ENCODE results near the gene ODAD4. TPM values are rescaled to one million over a fixed set of nuclear protein-coding genes. Genes with fewer than 3 reads are reported as not detected.
A peak's percentile ranks its signal among the peaks of the same experiment; 100 is the strongest.

The ODAD4 gene
- under 1 TPM; 0.15 to 0.19 TPM for total RNA-seq

GRCh38 chr17:41930009-41930832, at the start of gene ODAD4:
ODAD4 (plus strand) TSS chr17:41930617; CDS start chr17:41930724, 107 bp downstream.
- Histone ChIP-seq H3K9me3 (no peaks in the 10 kb centered on the region), H3K9ac (ENCODE audit: low read depth in 2 of 2, low read length in 2 of 2) (peak within 1 kb of the TSS; percentile 68 to 92), H3K27me3 (no peaks in the 10 kb centered on the region), H3K27ac (peak within 1 kb of the TSS; percentile 91), H3K36me3 (no peaks in the 10 kb centered on the region), H3K4me3 (peak within 1 kb of the TSS; percentile 37), H3K4me1 (peaks cover 5% of the 10 kb centered on the region)
- DNase-seq, result peak; percentile 97
- TF ChIP-seq, protein P1, sequence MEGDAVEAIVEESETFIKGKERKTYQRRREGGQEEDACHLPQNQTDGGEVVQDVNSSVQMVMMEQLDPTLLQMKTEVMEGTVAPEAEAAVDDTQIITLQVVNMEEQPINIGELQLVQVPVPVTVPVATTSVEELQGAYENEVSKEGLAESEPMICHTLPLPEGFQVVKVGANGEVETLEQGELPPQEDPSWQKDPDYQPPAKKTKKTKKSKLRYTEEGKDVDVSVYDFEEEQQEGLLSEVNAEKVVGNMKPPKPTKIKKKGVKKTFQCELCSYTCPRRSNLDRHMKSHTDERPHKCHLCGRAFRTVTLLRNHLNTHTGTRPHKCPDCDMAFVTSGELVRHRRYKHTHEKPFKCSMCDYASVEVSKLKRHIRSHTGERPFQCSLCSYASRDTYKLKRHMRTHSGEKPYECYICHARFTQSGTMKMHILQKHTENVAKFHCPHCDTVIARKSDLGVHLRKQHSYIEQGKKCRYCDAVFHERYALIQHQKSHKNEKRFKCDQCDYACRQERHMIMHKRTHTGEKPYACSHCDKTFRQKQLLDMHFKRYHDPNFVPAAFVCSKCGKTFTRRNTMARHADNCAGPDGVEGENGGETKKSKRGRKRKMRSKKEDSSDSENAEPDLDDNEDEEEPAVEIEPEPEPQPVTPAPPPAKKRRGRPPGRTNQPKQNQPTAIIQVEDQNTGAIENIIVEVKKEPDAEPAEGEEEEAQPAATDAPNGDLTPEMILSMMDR (IDR thresholded peaks at IDR 0.05), result no peak
- intact Hi-C loops (cut with DNase I), result no loop called here

DNA sequence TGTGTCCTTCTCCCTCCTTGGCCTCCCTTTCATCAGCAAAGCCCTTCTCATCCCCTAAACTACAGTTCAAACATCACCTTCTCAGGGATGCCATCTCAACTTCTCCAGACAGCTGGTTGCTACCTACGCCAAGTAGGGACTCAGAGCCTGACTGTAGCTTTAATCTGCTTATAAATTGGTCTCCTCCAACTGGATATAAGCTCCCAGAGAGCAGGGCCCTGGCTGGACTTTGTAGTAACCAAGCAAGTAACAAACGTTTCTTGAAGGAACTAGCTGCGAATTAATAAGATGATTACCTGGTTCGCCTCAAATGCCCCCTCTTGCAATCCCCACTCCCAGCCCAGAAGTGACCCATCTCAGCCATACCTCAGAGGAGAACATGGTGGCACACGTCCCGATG, 47.7 kb upstream of the ODAD4 start:
- no peak overlapping the region for H3K9ac ChIP-seq (ENCODE audit: low read depth in 2 of 2, low read length in 2 of 2)
- DNase-seq, result no peak
- H3K27ac ChIP-seq, result no peak overlapping the region
- intact Hi-C loops (cut with DNase I), result loop anchor here (10.0 kb wide), 1 partner anchor 138 kb away; no protein-coding TSS in a partner anchor
- no peak overlapping the region for H3K4me3 ChIP-seq
- TF ChIP-seq, protein P1 (IDR thresholded peaks at IDR 0.05), result no peak
- no peaks in the 10 kb centered on the region for H3K4me1 ChIP-seq
- peaks cover 36% of the 10 kb centered on the region for H3K36me3 ChIP-seq
- no peaks in the 10 kb centered on the region for H3K9me3 ChIP-seq
- no peaks in the 10 kb centered on the region for H3K27me3 ChIP-seq

DNA sequence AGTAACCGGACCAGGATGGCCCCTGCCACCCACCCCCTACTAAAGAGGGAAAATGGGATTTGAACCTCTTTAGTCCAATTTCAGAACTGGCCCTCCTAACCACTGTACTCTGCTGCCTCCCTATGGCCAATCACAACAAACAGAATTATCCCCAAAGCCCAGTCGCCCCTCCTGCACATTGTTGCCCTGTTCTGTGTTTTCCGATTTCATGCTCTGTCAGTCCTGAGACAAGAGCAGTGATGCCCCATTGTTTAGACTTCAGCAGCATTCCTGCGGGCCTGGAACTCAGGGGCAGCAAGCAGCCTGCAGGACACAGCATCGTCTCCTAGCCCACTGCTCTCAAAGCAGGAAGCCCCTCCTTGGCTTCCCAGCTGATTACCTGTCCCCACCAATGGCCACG, 44.7 kb upstream of the ODAD4 start:
- Histone ChIP-seq H3K9ac (ENCODE audit: low read depth in 2 of 2, low read length in 2 of 2) (no peak overlapping the region), H3K27ac (no peak overlapping the region), H3K36me3 (peaks cover 25% of the 10 kb centered on the region), H3K4me3 (no peak overlapping the region), H3K4me1 (no peaks in the 10 kb centered on the region), H3K27me3 (no peaks in the 10 kb centered on the region), H3K9me3 (no peaks in the 10 kb centered on the region)
- TF ChIP-seq, protein P1 (IDR thresholded peaks at IDR 0.05), result no peak
- no peak for DNase-seq
- intact Hi-C loops (cut with DNase I), result loop anchor here (10.0 kb wide), 1 partner anchor 141 kb away; no protein-coding TSS in a partner anchor

- no peaks in the 10 kb centered on the region for H3K27me3 ChIP-seq
- intact Hi-C loops (cut with DNase I), result loop anchor here (10.0 kb wide), 1 partner anchor 144 kb away; no protein-coding TSS in a partner anchor
- no peak for DNase-seq
- H3K4me1 ChIP-seq, result no peaks in the 10 kb centered on the region
- TF ChIP-seq, protein P1 (IDR thresholded peaks at IDR 0.05), result no peak
- no peaks in the 10 kb centered on the region for H3K9me3 ChIP-seq
- no peak overlapping the region for H3K4me3 ChIP-seq
- no peak overlapping the region for H3K27ac ChIP-seq
- H3K36me3 ChIP-seq, result peaks cover 43% of the 10 kb centered on the region
- H3K9ac ChIP-seq (ENCODE audit: low read depth in 2 of 2, low read length in 2 of 2), result no peak overlapping the region
These were observed 42.0 kb upstream of the ODAD4 start for GRCh38 chr17:41888332-41888965.

- H3K9ac ChIP-seq (ENCODE audit: low read depth in 2 of 2, low read length in 2 of 2), result no peak overlapping the region
- H3K9me3 ChIP-seq, result no peaks in the 10 kb centered on the region
- H3K36me3 ChIP-seq, result peaks cover 26% of the 10 kb centered on the region
- H3K4me1 ChIP-seq, result no peaks in the 10 kb centered on the region
- no peak for DNase-seq
- no peak overlapping the region for H3K27ac ChIP-seq
- TF ChIP-seq, protein P1 (IDR thresholded peaks at IDR 0.05), result no peak
- no peak overlapping the region for H3K4me3 ChIP-seq
- intact Hi-C loops (cut with DNase I), result no loop called here
- H3K27me3 ChIP-seq, result no peaks in the 10 kb centered on the region
These were observed 39.0 kb upstream of the ODAD4 start for GRCh38 chr17:41891135-41892020.
